Tibial artery (tissue), 4 donors: ENCODE results near the gene MAST4.
A peak's percentile ranks its signal among the peaks of the same experiment; 100 is the strongest.

Experiments
- DNase-seq, 2 donors: peaks; one replicate each; pipeline ENCODE4 v3.0.0-alpha.2; 2019
- H3K27ac ChIP-seq, 2 donors: fragments of 200-600 bp; sonication (generic) in 1 of 2; 1 replicate in 1 of 2; 2 replicates in 1 of 2; pipeline ENCODE4 v1.5.1; 2018 to 2019; ENCODE audit warnings: mild to moderate bottlenecking in 1 of 2
- H3K27me3 ChIP-seq, 2 donors: fragments of 200-600 bp; sonication (generic) in 1 of 2; one replicate each; pipeline versions ENCODE4 v1.5.1 to v1.6.0; 2016 to 2019
- H3K36me3 ChIP-seq, 3 donors: fragments of 200-600 bp; sonication (generic) in 2 of 3; one replicate each; pipeline ENCODE4 v1.5.1; 2016 to 2019; ENCODE audit warnings: mild to moderate bottlenecking in 2 of 3
- H3K4me1 ChIP-seq, 4 donors: fragments of 200-600 bp; sonication (generic) in 2 of 4; 1 replicate in 3 of 4; 2 replicates in 1 of 4; pipeline ENCODE4 v1.5.1; 2016 to 2019
- H3K4me3 ChIP-seq, 2 donors: fragments of 200-600 bp; sonication (generic) in 1 of 2; 1 replicate in 1 of 2; 2 replicates in 1 of 2; pipeline ENCODE4 v1.5.1; 2018 to 2019; ENCODE audit warnings: mild to moderate bottlenecking in 2 of 2
- H3K9me3 ChIP-seq, 3 donors: fragments of 200-600 bp; sonication (generic) in 1 of 3; one replicate each; pipeline ENCODE4 v1.5.1; 2016 to 2019
- intact Hi-C: fragments of 100-400 bp; cut with DNase I; formaldehyde crosslinking; loops from one replicate; pipeline ENCODE4 v1.15.0; 2023; ENCODE audit warnings: low total_unique reads
- TF ChIP-seq, protein P1 (sequence below), 2 experiments: fragments of 200-600 bp in 1 of 2; fragments of 450-650 bp in 1 of 2; IDR thresholded peaks; one replicate each; pipeline ENCODE4 v1.5.1; 2017 to 2019; ENCODE audit warnings: antibody characterized with exemption in 2 of 2, mild to moderate bottlenecking in 1 of 2, moderate library complexity in 1 of 2

The MAST4 gene

DNA sequence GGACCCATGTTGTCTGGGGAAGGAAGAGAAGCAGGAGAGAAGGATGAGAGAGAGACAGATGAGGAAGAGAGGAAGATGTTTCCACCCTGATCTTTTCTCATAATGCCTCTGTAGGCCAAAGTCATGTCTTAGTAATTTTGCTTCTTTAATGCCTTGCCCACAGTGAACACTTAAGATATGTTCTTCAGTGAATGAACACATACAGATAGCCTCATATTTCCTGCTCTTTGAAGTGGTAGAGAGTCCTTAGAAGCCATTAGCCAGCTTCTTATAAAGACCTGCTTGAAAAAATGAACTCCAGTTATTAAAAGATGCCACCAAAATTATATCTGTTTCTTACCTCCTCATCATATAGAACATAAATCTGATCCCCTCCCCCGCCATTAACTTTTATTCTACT is 356.0 kb downstream of the MAST4 start:
- H3K9me3 ChIP-seq, result no peaks in the 10 kb centered on the region
- no peak overlapping the region for H3K4me3 ChIP-seq
- TF ChIP-seq, protein P1, sequence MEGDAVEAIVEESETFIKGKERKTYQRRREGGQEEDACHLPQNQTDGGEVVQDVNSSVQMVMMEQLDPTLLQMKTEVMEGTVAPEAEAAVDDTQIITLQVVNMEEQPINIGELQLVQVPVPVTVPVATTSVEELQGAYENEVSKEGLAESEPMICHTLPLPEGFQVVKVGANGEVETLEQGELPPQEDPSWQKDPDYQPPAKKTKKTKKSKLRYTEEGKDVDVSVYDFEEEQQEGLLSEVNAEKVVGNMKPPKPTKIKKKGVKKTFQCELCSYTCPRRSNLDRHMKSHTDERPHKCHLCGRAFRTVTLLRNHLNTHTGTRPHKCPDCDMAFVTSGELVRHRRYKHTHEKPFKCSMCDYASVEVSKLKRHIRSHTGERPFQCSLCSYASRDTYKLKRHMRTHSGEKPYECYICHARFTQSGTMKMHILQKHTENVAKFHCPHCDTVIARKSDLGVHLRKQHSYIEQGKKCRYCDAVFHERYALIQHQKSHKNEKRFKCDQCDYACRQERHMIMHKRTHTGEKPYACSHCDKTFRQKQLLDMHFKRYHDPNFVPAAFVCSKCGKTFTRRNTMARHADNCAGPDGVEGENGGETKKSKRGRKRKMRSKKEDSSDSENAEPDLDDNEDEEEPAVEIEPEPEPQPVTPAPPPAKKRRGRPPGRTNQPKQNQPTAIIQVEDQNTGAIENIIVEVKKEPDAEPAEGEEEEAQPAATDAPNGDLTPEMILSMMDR (IDR thresholded peaks at IDR 0.05), result no peak
- no peaks in the 10 kb centered on the region for H3K36me3 ChIP-seq
- no peaks in the 10 kb centered on the region for H3K27me3 ChIP-seq
- no peak overlapping the region for H3K27ac ChIP-seq
- intact Hi-C loops, result no loop called here
- no peaks in the 10 kb centered on the region for H3K4me1 ChIP-seq
- DNase-seq, result no peak

DNA sequence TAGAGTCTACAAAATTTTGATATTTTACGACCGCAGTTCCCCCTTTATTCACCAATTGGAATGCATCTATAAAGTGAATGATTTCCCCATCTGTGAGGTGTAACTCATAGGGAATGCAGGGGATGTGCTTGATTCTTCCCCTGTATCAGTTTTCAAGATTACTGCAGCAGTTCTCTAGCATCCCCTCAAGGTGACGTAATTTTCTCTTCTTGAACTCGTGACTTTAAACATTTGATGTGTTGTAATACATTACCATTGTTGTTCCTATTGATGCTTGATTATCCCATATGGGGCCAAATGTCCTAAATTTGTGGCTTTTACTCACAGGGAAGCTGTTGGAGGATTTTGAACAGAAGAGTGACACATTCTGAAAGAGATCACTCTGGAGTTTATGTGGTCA is 360.2 kb downstream of the MAST4 start:
- Histone ChIP-seq H3K4me3 (no peak overlapping the region), H3K36me3 (no peaks in the 10 kb centered on the region), H3K27me3 (no peaks in the 10 kb centered on the region), H3K4me1 (peaks cover 0 to 22% (median 11%) of the 10 kb centered on the region in 4 donors), H3K27ac (no peak overlapping the region), H3K9me3 (no peaks in the 10 kb centered on the region)
- no peak for DNase-seq
- intact Hi-C loops, result no loop called here
- TF ChIP-seq, protein P1 (IDR thresholded peaks at IDR 0.05), result no peak

DNA sequence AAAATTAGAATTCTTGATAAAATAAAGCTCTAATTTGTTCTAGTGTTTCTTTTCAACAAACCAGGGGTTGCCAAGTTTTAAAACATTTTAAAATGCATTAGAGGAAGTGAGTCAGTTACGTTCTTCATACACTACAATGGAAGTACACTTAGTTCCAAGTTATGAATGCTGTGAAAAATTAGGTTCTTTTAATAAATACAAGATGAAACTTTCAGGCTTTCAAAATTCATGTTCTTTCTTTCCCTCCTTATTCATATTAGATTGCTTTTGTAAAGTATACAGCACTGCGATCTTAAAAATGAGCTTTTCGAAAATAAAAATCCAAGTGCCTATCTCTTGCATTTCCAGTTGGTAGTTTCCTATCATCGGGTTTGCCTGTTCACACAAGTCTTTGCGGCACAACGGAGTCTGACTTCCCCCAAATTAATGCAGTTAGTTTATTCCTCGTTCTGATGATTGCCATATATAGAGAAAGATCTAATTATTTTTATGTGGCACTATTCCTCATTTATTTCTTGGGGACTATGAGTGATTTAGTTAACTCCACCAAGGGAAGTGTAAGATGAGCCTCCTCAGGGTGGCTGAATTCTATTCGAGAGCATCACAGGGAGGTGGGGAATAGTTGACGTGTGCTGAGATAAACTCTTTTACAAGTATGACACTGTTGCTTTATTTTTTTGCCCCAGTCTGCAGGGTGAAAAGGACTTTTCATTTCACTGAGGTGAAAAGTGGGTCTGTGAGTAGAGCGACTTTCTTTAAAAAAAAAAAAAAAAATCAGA is 362.2 kb downstream of the MAST4 start:
- DNase-seq, result no peak
- H3K27me3 ChIP-seq, result no peaks in the 10 kb centered on the region
- peaks cover 0 to 22% (median 11%) of the 10 kb centered on the region in 4 donors for H3K4me1 ChIP-seq
- TF ChIP-seq, protein P1 (IDR thresholded peaks at IDR 0.05), result no peak
- intact Hi-C loops, result no loop called here
- no peaks in the 10 kb centered on the region for H3K9me3 ChIP-seq
- peak overlapping the region; percentile 47 to 55 for H3K27ac ChIP-seq
- no peaks in the 10 kb centered on the region for H3K36me3 ChIP-seq
- H3K4me3 ChIP-seq, result peak overlapping the region; percentile 48 to 50

DNA sequence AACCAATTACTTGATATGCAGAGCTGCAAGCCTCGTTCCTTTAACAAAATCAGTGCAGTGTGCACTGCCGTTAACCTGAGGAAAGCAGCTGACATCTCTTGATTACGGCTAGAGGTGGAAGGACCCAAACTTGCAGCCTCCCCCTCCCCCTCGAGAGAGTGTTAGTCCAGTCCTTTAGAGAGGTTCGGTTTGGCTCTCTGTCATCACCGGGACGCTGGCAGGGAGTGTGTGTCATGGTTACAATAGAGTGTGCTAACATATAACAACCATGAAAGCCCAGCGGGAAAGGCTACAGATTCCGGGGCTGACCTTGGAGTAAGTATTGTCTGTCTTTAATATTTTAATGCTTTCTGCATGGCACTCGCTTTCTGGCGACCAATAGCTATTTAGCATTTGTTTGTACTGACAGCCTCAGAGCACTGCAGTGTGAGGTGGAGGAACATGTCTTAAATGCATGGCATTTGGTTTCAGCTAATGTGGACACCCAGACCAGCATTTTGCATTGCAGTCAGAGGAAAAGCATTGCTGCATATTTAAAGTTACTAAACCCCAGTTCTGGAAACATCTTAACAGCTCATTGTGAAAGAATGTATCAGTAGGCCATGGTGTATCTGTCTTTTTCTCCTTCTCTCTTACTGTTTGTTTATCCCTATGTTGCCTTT is 362.9 kb downstream of the MAST4 start:
- TF ChIP-seq, protein P1 (IDR thresholded peaks at IDR 0.05), result no peak
- H3K27ac ChIP-seq, result peak overlapping the region; percentile 47 to 55
- H3K9me3 ChIP-seq, result no peaks in the 10 kb centered on the region
- intact Hi-C loops, result no loop called here
- peak overlapping the region; percentile 48 to 50 for H3K4me3 ChIP-seq
- H3K27me3 ChIP-seq, result no peaks in the 10 kb centered on the region
- no peaks in the 10 kb centered on the region for H3K36me3 ChIP-seq
- H3K4me1 ChIP-seq, result peaks cover 0 to 22% (median 11%) of the 10 kb centered on the region in 4 donors
- peak in 1 of 2 donors; percentile 37 for DNase-seq

DNA sequence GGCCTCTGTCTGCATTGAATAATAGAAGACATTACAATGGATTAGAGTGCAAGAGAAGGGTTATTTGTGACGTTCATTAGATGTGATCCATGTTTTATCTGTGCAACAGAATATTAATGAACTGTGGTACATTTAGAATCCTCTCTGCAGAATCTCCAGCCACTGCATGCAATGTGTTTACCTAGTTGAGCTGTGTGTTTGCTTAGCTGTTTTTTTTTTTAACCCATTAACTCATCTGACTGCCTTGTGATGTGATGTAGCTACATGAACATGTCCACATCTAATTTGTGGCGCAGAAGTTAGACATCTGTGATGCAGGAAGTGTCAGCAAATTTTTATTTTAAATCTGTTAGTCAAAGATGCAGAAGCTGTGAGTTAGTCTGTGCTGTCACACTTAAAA is 363.5 kb downstream of the MAST4 start:
- H3K9me3 ChIP-seq, result no peaks in the 10 kb centered on the region
- H3K27me3 ChIP-seq, result no peaks in the 10 kb centered on the region
- no peak for DNase-seq
- intact Hi-C loops, result no loop called here
- H3K27ac ChIP-seq, result peak overlapping the region; percentile 47 to 55
- TF ChIP-seq, protein P1 (IDR thresholded peaks at IDR 0.05), result no peak
- no peaks in the 10 kb centered on the region for H3K36me3 ChIP-seq
- peak overlapping the region; percentile 48 to 50 for H3K4me3 ChIP-seq
- peaks cover 0 to 22% (median 11%) of the 10 kb centered on the region in 4 donors for H3K4me1 ChIP-seq
